ENCODE measurements around the gene SLC25A30.
"Not testable (repeated sequence)": the region's sequence is repeated elsewhere in the genome, so short reads cannot be mapped to it uniquely, and the experiment has no call there.

SLC25A30 gene

DNA sequence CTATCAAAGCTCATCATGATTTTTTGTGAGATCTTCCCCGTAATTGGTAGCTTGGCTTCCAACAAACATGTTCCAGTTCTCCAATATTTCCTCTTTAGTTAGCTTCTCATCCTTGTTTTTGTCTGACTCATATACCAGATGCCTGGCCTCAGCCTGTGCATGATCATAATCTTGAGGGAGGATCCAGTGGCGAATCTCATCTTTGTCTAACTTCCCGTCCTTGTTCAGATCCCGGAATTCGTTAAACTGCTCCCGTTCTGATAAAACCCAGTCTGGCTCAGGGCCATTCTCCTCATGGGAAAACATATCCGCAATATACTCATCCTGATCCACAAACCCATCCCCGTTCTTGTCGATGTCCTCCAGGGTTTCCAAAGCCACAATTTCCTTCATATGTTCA lies 27.8 kb downstream of the SLC25A30 start:
- DNase-seq = not testable (repeated sequence)

DNA sequence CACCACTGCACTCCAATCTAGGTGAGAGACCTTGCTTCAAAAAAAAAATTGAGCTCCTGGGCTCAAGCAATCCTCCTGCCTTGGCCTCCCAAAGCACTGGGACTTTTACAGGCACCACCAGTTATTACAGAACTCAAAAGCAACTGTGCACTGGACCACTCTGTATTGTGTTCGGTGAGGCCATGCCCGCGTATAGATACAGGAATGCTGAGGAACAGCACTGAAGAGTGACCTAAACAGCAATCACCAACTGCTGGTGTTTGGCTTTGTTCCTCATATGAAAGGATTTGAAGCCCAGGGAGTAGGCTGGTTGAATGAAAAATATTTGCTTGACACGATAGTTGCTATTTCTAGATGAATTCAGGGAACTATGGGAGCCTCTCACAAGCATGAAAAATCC lies 29.5 kb downstream of the SLC25A30 start:
- DNase-seq = peak; percentile 6

DNA sequence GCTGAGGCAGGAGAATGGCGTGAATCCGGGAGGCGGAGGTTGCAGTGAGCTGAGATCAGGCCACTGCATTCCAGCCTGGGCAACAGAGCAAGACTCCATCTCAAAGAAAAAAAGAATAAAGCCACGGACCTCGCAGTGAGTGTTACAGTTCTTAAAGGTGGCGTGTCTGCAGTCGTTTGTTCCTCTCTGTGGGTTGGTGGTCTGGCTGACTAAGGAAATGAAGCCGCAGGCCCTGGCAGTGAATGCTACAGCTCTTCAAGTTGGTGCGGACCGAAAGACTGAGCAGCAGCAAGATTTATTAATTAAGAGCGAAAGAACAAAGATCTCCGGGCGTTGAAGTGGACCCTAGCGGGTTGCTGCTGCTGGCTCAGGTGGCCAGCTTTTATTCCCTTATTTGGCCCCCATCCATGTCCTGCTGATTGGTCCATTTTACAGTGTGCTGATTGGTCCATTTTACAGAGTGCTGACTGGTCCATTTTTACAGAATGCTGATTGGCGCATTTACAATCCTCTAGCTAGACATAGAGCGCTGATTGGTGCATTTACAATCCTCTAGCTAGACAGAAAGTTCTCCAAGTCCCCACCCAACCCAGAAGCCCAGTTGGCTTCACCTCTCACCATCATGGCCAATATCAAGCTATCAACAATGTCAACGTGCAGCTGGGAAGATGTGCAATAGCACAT lies 31.1 kb downstream of the SLC25A30 start:
- not testable (repeated sequence) for DNase-seq

DNA sequence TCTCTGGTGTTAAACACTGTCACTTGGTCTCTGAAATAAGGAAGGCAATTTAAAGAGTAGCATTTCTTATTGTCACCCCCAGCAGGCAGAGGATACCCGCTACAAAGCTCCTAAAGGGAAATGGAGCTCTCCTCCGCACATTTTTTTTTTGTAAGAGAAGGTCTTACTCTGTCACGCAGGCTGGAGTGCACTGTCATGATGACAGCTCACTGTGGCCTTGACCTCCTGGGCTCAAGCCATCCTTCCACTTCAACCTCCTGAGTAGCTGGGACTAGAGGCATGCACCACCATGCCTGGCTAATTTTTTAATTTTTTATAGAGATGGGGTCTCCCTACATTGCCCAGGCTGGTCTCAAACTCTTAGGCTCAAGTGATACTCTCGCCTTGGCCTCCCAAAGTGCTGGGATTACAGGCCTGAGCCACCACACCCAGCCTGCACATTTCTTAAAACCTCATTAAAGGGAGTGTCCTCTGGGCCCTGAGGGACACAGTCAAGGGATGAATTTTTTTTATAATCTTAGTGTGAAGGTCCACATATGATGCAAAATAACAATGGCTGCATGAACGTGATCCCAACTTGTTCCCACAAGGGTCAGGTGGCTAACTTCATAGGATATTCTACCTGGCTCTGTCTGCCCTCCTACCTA lies 32.1 kb downstream of the SLC25A30 start:
- no peak for DNase-seq

DNA sequence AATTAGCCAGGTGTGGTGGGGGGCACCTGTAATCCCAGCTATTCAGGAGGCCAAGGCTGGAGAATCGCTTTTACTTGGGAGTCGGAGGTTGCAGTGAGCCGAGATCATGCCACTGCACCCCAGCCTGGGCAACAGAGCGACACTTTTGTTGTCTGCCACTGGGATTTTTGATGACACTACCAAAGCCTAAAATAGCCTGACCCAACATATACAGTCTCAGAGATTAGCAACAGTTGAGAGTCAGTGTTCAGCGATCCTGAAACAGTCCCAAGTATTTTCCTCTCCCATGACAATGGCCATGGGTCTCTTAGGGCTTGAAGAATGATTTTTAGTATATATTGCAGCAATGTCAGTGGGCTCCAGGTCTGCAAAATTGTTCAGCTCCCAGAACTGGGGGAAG lies 32.9 kb downstream of the SLC25A30 start:
- no peak for DNase-seq

DNA sequence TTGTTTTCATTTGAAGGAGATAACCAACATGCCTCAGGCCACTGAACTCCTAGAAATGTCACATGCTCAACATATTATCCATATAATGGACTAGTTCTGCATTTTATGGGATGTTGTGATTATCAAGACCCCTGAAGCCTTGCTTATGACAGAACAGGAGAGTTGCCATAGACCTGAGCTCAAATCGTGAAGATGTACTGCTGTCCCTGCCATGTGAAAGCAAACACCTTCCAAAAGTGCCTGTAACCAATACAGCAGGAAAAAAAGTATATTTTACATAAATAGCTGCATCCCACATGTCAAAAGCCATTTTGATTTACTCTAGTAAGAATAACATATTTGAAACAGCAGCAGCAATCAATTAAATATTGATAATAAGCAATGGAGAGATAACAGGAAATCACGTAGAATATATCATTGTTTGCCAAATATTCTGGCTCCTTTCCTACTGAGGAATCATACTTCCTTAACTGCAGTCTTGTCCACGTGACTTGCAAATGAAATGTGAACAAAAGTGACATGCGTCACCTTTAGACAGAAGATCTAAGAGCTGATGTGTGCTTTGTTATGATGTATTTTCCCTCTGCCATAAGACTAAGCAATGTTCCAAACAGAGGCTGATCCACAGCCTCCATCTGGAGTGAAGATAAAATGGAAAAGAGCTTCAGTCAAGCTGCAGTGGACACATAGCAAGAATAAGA lies 33.5 kb downstream of the SLC25A30 start:
- no peak for DNase-seq

DNA sequence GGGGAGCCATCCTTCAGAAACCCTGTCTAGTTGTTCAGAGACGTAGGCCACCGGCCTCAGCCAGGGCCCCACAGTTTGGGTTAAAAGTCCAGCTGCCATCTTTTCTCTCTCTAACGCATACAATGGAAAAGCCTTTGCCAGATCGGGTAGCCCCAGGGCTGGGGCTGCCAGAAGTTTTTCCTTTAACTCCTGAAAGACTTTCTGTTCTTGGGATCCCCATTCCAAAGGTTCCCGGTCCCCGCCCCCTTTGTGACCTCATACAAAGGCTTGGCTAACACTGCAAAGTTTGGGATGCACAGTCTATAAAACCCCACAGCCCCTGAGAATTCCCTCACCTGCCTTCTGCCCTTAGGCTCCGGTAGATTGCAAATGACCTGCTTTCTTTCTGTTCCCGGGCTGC lies 35.4 kb downstream of the SLC25A30 start:
- DNase-seq = not testable (repeated sequence)

DNA sequence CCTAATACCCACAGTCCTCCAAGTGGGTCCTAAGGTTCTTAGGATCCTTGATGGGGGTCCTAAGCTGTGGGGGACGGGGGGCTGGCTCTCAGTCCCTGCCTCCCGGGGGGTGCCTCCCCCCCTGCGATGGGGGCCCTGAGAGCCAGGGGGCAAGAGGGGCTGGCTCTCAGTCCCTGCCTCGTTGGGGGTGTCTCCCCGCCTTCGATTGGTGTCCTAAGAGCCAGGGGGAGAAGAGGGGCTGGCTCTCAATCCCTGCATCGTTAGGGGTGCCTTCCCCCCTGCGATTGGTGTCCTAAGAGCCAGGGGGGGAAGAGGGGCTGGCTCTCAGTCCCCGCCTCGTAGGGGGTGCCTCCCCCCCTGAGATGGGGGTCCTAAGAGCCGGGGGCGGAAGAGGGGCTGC lies 37.0 kb downstream of the SLC25A30 start:
- no peak for DNase-seq

DNA sequence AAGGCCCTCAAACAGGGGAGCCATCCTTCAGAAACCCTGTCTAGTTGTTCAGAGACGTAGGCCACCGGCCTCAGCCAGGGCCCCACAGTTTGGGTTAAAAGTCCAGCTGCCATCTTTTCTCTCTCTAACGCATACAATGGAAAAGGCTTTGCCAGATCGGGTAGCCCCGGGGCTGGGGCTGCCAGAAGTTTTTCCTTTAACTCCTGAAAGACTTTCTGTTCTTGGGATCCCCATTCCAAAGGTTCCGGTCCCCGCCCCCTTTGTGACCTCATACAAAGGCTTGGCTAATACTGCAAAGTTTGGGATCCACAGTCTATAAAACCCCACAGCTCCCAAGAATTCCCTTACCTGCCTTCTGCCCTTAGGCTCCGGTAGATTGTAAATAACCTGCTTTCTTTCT lies 37.5 kb downstream of the SLC25A30 start:
- not testable (repeated sequence) for DNase-seq

DNA sequence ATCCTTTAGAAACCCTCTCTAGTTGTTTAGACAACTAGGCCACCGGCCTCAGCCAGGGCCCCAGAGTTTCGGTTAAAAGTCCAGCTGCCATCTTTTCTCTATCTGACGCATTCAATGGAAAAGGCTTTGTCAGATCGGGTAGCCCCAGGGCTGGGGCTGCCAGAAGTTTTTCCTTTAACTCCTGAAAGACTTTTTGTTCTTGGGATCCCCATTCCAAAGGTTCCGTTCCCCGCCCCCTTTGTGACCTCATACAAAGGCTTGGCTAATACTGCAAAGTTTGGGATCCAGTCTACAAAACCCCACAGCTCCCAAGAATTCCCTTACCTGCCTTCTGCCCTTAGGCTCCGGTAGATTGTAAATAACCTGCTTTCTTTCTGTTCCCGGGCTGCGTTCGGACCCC lies 38.7 kb downstream of the SLC25A30 start:
- not testable (repeated sequence) for DNase-seq

DNA sequence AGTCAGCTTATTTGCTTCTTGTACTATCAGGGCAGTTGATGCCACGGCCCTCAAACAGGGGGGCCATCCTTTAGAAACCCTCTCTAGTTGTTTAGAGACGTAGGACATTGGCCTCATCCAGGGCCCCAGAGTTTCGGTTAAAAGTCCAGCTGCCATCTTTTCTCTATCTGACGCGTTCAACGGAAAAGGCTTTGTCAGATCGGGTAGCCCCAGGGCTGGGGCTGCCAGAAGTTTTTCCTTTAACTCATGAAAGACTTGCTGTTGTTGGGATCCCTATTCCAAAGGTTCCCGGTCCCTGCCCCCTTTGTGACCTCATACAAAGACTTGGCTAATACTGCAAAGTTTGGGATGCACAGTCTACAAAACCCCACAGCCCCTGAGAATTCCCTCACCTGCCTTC lies 39.4 kb downstream of the SLC25A30 start:
- DNase-seq = not testable (repeated sequence)

DNA sequence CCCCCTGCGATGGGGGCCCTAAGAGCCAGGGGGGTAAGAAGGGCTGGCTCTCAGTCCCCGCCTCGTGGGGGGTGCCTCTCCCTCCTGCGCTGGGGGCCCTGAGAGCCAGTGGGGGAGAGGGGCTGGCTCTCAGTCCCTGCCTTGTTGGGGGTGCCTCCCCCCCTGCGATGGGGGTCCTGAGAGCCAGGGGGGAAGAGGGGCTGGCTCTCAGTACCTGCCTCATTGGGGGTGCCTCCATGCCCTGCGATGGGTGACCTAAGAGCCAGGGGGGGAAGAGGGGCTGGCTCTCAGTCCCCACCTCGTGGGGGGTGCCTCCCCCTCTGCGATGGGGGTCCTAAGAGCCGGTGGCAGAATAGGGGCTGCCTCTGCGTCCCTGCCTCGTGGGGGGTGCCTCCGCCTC lies 40.9 kb downstream of the SLC25A30 start:
- not testable (repeated sequence) for DNase-seq

DNA sequence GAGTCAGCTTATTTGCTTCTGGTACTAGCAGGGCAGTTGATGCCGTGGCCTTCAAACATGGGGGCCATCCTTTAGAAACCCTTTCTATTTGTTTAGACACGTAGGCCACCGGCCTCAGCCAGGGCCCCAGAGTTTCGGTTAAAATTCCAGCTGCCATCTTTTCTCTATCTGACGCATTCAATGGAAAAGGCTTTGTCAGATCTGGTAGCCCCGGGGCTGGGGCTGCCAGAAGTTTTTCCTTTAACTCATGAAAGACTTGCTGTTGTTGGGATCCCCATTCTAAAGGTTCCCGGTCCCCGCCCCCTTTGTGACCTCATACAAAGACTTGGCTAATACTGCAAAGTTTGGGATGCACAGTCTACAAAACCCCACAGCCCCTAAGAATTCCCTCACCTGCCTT lies 41.5 kb downstream of the SLC25A30 start:
- DNase-seq = not testable (repeated sequence)

DNA sequence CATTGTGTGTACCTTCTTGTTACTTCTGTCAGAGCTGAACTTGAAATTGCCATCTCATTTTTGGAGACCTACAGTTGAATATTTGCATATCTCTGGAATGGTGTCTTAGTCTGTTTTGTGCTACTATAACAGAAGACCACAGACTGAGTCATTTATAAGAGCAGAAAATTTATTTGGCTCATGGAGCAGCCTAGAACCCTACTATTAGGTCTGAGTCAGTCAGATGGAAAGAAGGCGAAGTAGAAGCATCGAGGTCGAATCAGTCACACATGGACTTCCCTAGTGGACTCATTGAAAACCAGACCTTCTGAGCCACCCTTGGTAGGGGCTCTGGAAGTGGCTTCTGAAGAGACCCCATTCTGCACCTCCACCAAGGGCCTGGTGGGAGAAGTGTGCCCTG lies 43.3 kb downstream of the SLC25A30 start:
- DNase-seq = no peak

DNA sequence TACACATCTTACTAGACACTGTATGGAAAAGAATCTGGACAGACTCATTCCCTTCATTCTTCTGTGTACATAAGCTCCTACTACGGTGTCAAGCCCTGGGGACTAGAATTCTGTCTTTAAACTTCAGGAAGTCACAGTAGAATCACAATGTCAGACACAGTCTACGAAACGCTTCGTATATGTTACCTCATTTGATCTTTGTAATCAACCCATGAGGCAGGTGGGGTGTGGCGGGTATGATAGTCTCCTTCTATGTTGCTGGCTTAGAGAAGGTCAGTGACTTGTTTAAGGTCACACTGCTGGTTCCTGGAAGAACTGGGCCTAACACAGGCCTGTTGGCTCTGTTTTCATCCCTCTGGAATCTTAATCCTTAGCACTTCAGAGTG lies 45.0 kb downstream of the SLC25A30 start:
- DNase-seq = no peak

DNA sequence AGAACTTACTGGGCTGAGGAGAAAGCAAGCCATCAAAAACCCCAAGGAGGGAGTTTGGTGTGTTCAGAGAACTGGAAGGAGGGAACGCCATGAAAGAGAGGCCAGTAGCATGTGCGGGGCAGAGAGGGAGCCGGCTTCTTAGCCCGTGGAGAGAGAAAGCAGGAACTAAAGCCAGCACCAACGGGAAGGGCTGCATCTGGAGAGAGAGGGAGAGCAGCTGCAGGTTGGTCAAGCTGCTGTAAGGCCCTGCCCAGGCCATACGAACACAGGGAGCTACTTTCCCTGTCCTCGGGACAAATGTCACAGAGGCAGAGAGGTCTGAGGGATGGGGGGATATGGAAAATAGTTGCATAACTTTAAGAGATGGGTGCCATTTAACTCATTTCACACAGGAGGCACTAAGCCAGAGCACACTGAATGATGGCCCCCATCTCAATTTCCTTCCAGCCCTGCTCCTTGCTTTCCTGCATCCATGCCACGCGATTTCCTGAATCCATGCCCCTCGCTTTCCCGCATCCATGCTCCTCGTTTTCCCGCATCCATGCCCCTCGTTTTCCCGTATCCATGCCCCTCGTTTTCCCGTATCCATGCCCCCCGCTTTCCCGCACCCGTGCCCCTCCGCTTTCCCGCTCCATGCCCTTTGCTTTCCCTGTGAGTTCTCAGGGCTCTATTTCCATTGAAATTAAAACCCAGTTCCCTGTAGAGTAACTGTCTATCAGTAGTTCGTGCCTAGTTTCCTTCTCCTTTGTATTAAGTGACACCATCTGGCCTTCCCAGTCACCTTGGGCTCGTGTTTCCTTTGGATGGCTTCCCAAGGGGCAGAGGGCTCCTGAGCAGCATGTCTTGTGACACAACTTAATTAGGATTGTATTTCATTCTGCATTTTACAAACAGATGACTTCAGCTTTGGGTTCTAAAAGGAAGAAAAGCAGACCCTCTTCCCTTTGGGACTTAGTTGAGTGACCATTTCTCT lies 45.7 kb downstream of the SLC25A30 start:
- DNase-seq = no peak

DNA sequence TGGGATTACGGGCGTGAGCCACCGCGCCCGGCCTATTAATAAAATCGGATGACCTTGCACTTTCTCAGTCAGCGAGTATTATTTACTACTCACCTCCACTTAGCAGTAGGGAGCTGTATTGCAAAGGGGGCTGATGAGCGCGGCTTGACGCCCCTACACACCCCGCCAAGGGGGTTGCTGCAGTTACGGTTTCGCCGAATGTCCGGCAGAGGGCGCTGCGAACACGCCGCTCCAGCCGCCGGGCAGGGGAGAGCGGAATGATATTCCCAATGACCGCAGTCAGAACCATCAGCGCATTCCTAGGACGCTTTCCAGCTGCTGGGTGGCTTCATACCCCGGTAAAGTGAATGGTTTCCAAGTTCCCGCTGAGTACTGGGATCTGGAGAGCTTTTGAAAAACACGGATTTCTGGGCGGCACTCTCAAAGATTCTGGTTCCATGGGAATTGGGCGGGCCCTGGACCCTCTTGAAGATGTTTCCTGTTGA lies 47.2 kb downstream of the SLC25A30 start:
- DNase-seq = peak; percentile 64

DNA sequence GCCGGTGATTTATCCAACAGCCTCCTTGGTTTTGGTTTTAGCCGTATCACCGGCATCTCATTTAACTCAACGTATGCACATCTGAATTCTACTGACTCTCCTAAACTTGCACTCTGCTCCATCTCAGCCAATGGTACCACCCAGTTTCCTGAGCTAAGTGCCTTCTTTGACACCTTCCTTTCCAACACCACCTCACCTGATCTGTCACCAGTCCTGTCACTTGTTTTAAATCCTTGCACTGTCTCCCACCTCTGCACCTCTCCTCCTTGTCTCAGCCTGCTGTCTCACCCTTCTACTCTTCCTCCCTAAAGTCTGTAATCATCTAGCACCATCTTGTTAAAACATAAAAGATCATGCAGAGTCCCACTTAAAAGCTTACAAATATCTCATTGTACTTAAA lies 49.1 kb downstream of the SLC25A30 start:
- no peak for DNase-seq

DNA sequence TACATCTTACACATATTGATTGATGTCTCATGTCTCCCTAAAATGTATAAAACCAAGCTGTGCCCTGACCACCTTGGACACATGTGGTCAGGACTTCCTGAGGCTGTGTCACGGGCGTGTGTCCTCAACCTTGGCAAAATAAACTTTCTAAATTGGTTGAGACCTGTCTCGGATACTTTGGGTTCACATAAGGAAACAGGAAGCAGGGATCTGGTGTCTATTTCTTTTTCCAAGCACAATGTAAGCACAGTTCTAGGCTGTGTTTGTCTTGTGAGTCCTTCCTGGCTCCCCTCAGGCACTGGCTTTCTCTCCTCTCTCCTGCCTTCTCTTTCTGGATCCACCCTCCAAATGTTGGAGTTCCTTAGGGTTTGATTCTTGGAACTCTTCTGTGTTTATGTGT lies 49.6 kb downstream of the SLC25A30 start:
- no peak for DNase-seq

DNA sequence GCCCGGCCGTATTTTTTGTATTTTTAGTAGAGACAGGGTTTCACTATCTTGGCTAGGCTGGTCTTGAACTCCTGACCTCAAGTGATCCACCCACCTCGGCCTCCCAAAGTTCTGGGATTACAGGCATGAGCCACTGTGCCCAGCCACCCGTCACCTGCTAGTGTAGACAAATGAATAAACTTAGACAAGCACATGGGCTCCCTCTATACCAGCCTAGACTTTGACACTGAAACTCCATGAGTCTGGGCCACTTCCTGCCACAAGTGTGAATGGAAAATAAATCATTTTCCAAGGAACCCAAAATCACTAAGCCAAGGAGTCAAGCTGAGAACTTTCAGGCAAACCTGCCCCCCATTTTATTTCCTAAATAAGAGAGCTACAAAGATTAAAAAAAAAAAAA lies 50.2 kb downstream of the SLC25A30 start:
- DNase-seq = no peak

DNA sequence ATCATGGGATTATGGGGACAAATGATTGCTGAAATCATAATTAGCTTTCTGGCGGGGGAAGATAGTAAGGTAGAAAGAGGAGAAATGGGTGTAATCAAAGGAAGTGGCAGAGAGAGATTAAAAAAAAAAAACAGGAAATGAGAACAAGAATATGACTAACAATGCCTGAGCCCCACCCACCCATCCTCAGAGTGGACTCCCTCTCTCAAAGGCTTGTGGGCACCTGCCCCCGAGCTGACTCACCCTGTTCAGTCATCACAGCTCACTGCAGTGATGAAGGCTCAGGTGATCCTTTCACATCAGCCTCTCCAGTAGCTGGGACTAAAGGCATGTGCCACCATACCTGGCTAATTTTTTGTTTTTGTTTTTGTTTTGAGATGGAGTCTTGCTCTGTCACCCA lies 50.8 kb downstream of the SLC25A30 start:
- no peak for DNase-seq

DNA sequence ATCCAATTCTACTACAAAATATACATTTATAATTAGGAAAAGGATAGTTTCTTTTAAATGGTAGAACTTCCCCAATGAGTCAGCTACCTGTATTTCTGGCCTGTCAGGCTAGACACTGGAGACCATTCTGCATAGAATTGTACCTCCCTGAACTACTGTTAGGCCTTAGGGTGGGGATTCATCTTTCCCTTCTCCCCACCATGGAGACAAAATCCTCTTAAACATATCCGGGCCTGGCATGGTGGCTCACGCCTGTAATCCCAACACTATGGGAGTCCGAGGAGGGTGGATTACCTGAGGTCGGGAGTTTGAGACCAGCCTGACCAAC lies 52.7 kb downstream of the SLC25A30 start:
- no peak for DNase-seq

Data from midbrain (tissue), 1 donor.